ENCODE data around the gene PACS2.

PACS2 gene

GRCh38 chr14:105380756-105381155, 66.2 kb downstream of the PACS2 start:
- no peak overlapping the region for H3K4me3 ChIP-seq (ENCODE audit: low read length)
- DNase-seq (ENCODE audit: low read depth): no peak
- no peak for TF ChIP-seq CTCF (IDR thresholded peaks at IDR 0.05; ENCODE audit: insufficient read depth, low read depth, low read length, missing control alignments)

GRCh38 chr14:105381446-105382342, 67.1 kb downstream of the PACS2 start:
- no peak overlapping the region for H3K4me3 ChIP-seq (ENCODE audit: low read length)
- no peak for DNase-seq (ENCODE audit: low read depth)
- no peak for TF ChIP-seq CTCF (IDR thresholded peaks at IDR 0.05; ENCODE audit: insufficient read depth, low read depth, low read length, missing control alignments)

GRCh38 chr14:105382343-105383082, 68.0 kb downstream of the PACS2 start:
- no peak for TF ChIP-seq CTCF (IDR thresholded peaks at IDR 0.05; ENCODE audit: insufficient read depth, low read depth, low read length, missing control alignments)
- H3K4me3 ChIP-seq (ENCODE audit: low read length): no peak overlapping the region
- DNase-seq (ENCODE audit: low read depth): no peak

GRCh38 chr14:105383083-105383730, 68.7 kb downstream of the PACS2 start:
- DNase-seq (ENCODE audit: low read depth): no peak
- no peak overlapping the region for H3K4me3 ChIP-seq (ENCODE audit: low read length)
- no peak for TF ChIP-seq CTCF (IDR thresholded peaks at IDR 0.05; ENCODE audit: insufficient read depth, low read depth, low read length, missing control alignments)

- peak; percentile 15 for DNase-seq (ENCODE audit: low read depth)
- TF ChIP-seq CTCF (IDR thresholded peaks at IDR 0.05; ENCODE audit: insufficient read depth, low read depth, low read length, missing control alignments): no peak
- H3K4me3 ChIP-seq (ENCODE audit: low read length): no peak overlapping the region
Observed at GRCh38 chr14:105384041-105384557, 69.6 kb downstream of the PACS2 start.

- H3K4me3 ChIP-seq (ENCODE audit: low read length): no peak overlapping the region
- TF ChIP-seq CTCF (IDR thresholded peaks at IDR 0.05; ENCODE audit: insufficient read depth, low read depth, low read length, missing control alignments): no peak
- DNase-seq (ENCODE audit: low read depth): no peak
Observed at GRCh38 chr14:105384605-105385321, 70.2 kb downstream of the PACS2 start.

Measured in epithelial cell of esophagus (primary cell).